Endothelial cell of umbilical vein (primary cell): Measurements from ENCODE around the gene ATP5MG. TPM values are rescaled to one million over a fixed set of nuclear protein-coding genes. Genes with fewer than 3 reads are reported as not detected.

Experiments used
- BruUV-seq: library from RNA; stranded (reverse); fragments of 400-500 nt; replicated peaks from 2 replicates; lab custom pipeline; 2021; lab: Mats Ljungman, UMichigan
- CTCF ChIA-PET: fragments of 300-600, 350-600 bp; sonication (Branson Sonifier 250); formaldehyde crosslinking; loops from one replicate; lab custom pipeline; 2021; ENCODE audit warnings: antibody characterized with exemption, inconsistent platforms; lab: Charles Lee
- POLR2A ChIA-PET: fragments of 300-600, 350-600 bp; sonication (Branson Sonifier 250); formaldehyde crosslinking; loops from one replicate; lab custom pipeline; 2021; ENCODE audit warnings: antibody characterized with exemption, inconsistent platforms; lab: Charles Lee
- DNase-seq: peaks from one replicate; pipeline ENCODE4 v3.0.0-alpha.2; 2011; ENCODE audit warnings: low read depth, low spot score
- FAIRE-seq: peaks from 2 replicates; lab custom pipeline; 2011; peaks lifted over from hg19 to GRCh38; lab: Jason Lieb, UNC
- H2AFZ ChIP-seq: 2 replicates; pipeline ENCODE4 v1.6.0; 2012; ENCODE audit warnings: low read depth, low read length, control low read depth, inconsistent platforms
- H3K27ac ChIP-seq: 2 replicates; pipeline ENCODE4 v1.5.1; 2011; ENCODE audit warnings: low read depth, mild to moderate bottlenecking, control low read depth, low read length, moderate library complexity; ENCODE audit not compliant: insufficient read depth
- H3K27me3 ChIP-seq, 2 experiments: 2 replicates each; pipeline versions ENCODE4 v1.6.0 to v1.6.1; 2011; ENCODE audit warnings: low read length in 2 of 2, mixed read lengths in 1 of 2; ENCODE audit not compliant: control insufficient read depth in 2 of 2, insufficient read depth in 2 of 2
- H3K36me3 ChIP-seq, 2 experiments: 2 replicates in 1 of 2; 3 replicates in 1 of 2; pipeline ENCODE4 v1.5.1; 2011; ENCODE audit warnings: low read length in 2 of 2, mild to moderate bottlenecking in 1 of 2, moderate library complexity in 1 of 2; ENCODE audit not compliant: control insufficient read depth in 2 of 2, insufficient read depth in 2 of 2; ENCODE audit errors: extremely low read depth in 1 of 2
- H3K4me1 ChIP-seq: 3 replicates; pipeline ENCODE4 v1.5.1; 2011; ENCODE audit warnings: mild to moderate bottlenecking, low read length; ENCODE audit not compliant: control insufficient read depth, insufficient read depth; ENCODE audit errors: extremely low read depth
- H3K4me2 ChIP-seq: 2 replicates; pipeline ENCODE4 v1.6.1; 2011; ENCODE audit warnings: low read length, control low read depth, mixed read lengths; ENCODE audit not compliant: insufficient read depth
- H3K4me3 ChIP-seq, 3 experiments: fragments of 200-600 bp in 1 of 3; sonication (generic), shearing (Covaris generic) in 1 of 3; replicated peaks in 1 of 3; 2 replicates each; pipeline ENCODE4 v1.5.1; 2011 to 2016; ENCODE audit warnings: control low read depth in 3 of 3, low read length in 3 of 3, mild to moderate bottlenecking in 2 of 3, inconsistent platforms in 1 of 3, low read depth in 1 of 3, moderate library complexity in 1 of 3; ENCODE audit not compliant: insufficient read depth in 1 of 3
- H3K79me2 ChIP-seq: 2 replicates; pipeline ENCODE4 v1.6.0; 2012; ENCODE audit warnings: low read length, inconsistent platforms; ENCODE audit not compliant: control insufficient read depth, insufficient read depth
- H3K9ac ChIP-seq: replicated peaks from 2 replicates; pipeline ENCODE3; 2011; ENCODE audit warnings: low read length, control low read depth; ENCODE audit not compliant: insufficient read depth; ENCODE audit errors: extremely low read depth
- H3K9me1 ChIP-seq: replicated peaks from 3 replicates; pipeline ENCODE4 v1.6.0; 2011; ENCODE audit warnings: mild to moderate bottlenecking, low read length; ENCODE audit not compliant: control insufficient read depth, insufficient read depth; ENCODE audit errors: extremely low read depth
- H3K9me3 ChIP-seq: replicated peaks from 2 replicates; pipeline ENCODE4 v1.5.1; 2012; ENCODE audit warnings: low read length, inconsistent platforms; ENCODE audit not compliant: control insufficient read depth, insufficient read depth
- H4K20me1 ChIP-seq: replicated peaks from 2 replicates; pipeline ENCODE3; 2011; ENCODE audit warnings: mild to moderate bottlenecking, low read length; ENCODE audit not compliant: control insufficient read depth, insufficient read depth; ENCODE audit errors: extremely low read depth
- EZH2 ChIP-seq: IDR thresholded peaks from 2 replicates; pipeline ENCODE4 v1.6.1; 2012; ENCODE audit warnings: borderline replicate concordance, low read depth, mild to moderate bottlenecking, moderate library complexity, low read length, inconsistent platforms; ENCODE audit not compliant: severe bottlenecking
- FOS ChIP-seq: IDR thresholded peaks from 2 replicates; pipeline ENCODE4 v1.6.1; 2011; ENCODE audit warnings: mild to moderate bottlenecking, low read length, moderate library complexity, borderline replicate concordance; ENCODE audit not compliant: insufficient read depth
- GATA2 ChIP-seq: IDR thresholded peaks from 2 replicates; pipeline ENCODE4 v1.7.0; 2011; ENCODE audit warnings: low read depth, mild to moderate bottlenecking, moderate library complexity, mixed read lengths, low read length; ENCODE audit not compliant: insufficient read length, insufficient read depth
- JUN ChIP-seq: IDR thresholded peaks from 2 replicates; pipeline ENCODE4 v1.6.1; 2011; ENCODE audit warnings: borderline replicate concordance, low read depth; ENCODE audit not compliant: insufficient read length, insufficient read depth
- MYC ChIP-seq: IDR thresholded peaks from one replicate; pipeline ENCODE4 v1.6.1; 2011; ENCODE audit warnings: mild to moderate bottlenecking, low read depth, low read length
- POLR2A ChIP-seq: IDR thresholded peaks from 2 replicates; pipeline ENCODE4 v1.6.1; 2012; ENCODE audit warnings: low read depth, mild to moderate bottlenecking, control low read depth, low read length
- POLR2AphosphoS5 ChIP-seq: IDR thresholded peaks from 2 replicates; pipeline ENCODE4 v1.6.1; 2012; ENCODE audit warnings: low read depth, mild to moderate bottlenecking, control low read depth, low read length, moderate library complexity; ENCODE audit not compliant: insufficient read depth
- dilution Hi-C: fragments of 300-500 bp; cut with MboI; formaldehyde crosslinking; loops from one replicate; pipeline ENCODE4 v1.15.0; 2019; ENCODE audit warnings: low sequenced_read_pairs; ENCODE audit not compliant: extremely low pct_ligation_motif_present
- intact Hi-C: fragments of 100-400 bp; cut with micrococcal nuclease; formaldehyde crosslinking; loops from one replicate; pipeline ENCODE4 v1.10.0; 2022
- polyA plus RNA-seq, 4 experiments: library from polyadenylated mRNA; depleted of rRNA in 3 of 4; stranded (reverse) in 3 of 4; unstranded in 1 of 4; fragments of >200 nt; gene quantifications; 2 replicates each; pipeline versions ENCODE4 v1.2.1 to v1.2.3, GENCODE V29; 2011 to 2012; ENCODE audit warnings: missing spikeins in 1 of 4
- total RNA-seq: library from RNA; stranded (reverse); gene quantifications from 2 replicates; pipeline ENCODE4 v1.2.3, GENCODE V29; 2021
- TF ChIP-seq, protein P1 (sequence below): IDR thresholded peaks from 2 replicates; pipeline ENCODE4 v1.6.1; 2011; ENCODE audit not compliant: insufficient read depth, insufficient read length
- TF ChIP-seq, protein P2 (sequence below), 2 donors: IDR thresholded peaks; 1 replicate in 1 of 2; 2 replicates in 1 of 2; pipeline ENCODE4 v1.5.1; 2011; ENCODE audit warnings: low read length in 2 of 2, mild to moderate bottlenecking in 2 of 2, moderate library complexity in 2 of 2, control low read depth in 1 of 2, inconsistent platforms in 1 of 2, low read depth in 1 of 2; ENCODE audit not compliant: insufficient read depth in 1 of 2; ENCODE audit errors: extremely low read depth in 1 of 2

Gene ATP5MG
- total and polyA plus RNA-seq, 2 donors (not counting 3 experiments of a cell fraction or from before 2014, with no cell fraction given) = 211 to 439 TPM

DNA sequence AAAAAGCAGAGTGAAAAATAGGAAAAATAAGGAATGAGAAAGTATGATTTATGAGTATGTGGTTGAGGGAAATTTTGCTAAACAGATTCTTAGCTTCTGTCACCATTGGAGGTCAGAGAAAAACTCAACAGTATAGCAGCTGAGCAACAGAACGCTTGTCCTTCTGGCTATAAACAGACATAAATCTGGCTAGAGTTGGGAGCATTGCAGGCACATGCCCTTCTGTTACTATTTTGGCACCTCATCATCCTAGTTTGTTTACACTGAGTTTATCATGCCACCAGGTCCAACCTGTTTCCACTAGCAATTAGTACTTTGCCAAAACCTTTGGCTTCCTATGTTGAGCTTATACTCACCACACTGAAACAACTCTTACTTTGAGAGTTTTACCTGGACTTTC is 35.1 kb upstream of the ATP5MG start:
- Histone ChIP-seq H3K27me3 (no peaks in the 10 kb centered on the region), H3K9ac (no peak overlapping the region), H3K27ac (no peak overlapping the region), H3K4me3 (no peak overlapping the region), H3K79me2 (peaks cover 14% of the 10 kb centered on the region), H3K9me1 (no peaks in the 10 kb centered on the region), H3K4me1 (no peaks in the 10 kb centered on the region), H4K20me1 (no peaks in the 10 kb centered on the region), H3K4me2 (no peak overlapping the region), H3K9me3 (no peaks in the 10 kb centered on the region), H2AFZ (no peak overlapping the region), H3K36me3 (peaks cover 9 to 14% of the 10 kb centered on the region in 2 experiments)
- ChIA-PET POLR2A (no interaction called here), CTCF (interaction anchor here (1.0 to 1.2 kb wide), 2 partner anchors 12 to 71 kb away, joined by 3 read pairs; no protein-coding TSS in a partner anchor)
- BruUV-seq = no TSS peak
- FAIRE-seq = no peak
- no peak for DNase-seq
- dilution Hi-C loops = no loop called here
- no peak for TF ChIP-seq POLR2AphosphoS5
- TF ChIP-seq, protein P1, sequence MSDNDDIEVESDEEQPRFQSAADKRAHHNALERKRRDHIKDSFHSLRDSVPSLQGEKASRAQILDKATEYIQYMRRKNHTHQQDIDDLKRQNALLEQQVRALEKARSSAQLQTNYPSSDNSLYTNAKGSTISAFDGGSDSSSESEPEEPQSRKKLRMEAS = no peak
- TF ChIP-seq JUN = no peak
- TF ChIP-seq POLR2A = no peak
- TF ChIP-seq EZH2 = no peak
- TF ChIP-seq, protein P2, sequence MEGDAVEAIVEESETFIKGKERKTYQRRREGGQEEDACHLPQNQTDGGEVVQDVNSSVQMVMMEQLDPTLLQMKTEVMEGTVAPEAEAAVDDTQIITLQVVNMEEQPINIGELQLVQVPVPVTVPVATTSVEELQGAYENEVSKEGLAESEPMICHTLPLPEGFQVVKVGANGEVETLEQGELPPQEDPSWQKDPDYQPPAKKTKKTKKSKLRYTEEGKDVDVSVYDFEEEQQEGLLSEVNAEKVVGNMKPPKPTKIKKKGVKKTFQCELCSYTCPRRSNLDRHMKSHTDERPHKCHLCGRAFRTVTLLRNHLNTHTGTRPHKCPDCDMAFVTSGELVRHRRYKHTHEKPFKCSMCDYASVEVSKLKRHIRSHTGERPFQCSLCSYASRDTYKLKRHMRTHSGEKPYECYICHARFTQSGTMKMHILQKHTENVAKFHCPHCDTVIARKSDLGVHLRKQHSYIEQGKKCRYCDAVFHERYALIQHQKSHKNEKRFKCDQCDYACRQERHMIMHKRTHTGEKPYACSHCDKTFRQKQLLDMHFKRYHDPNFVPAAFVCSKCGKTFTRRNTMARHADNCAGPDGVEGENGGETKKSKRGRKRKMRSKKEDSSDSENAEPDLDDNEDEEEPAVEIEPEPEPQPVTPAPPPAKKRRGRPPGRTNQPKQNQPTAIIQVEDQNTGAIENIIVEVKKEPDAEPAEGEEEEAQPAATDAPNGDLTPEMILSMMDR (IDR thresholded peaks at IDR 0.05; ENCODE audit: extremely low read depth in 1 of 2, insufficient read depth in 1 of 2, low read depth in 1 of 2, low read length in 2 of 2) = no peak
- TF ChIP-seq FOS = no peak
- TF ChIP-seq MYC = no peak
- TF ChIP-seq GATA2 = no peak
- intact Hi-C loops = no loop called here
